SK-N-SH treated with all-trans-retinoic acid at 6 μM for 48 hours (cell line): ENCODE measurements around the gene CNOT9.
"Not testable (repeated sequence)": the region's sequence is repeated elsewhere in the genome, so short reads cannot be mapped to it uniquely, and the experiment has no call there.

Experiments
- ATAC-seq: fragments of 200-7000 bp; cut with Tn5 transposase; 3 replicates; pipeline ENCODE4 v1.9.1; 2020; ENCODE audit warnings: mild to moderate bottlenecking, moderate library complexity
- ARNTL ChIP-seq: fragments of 450-650 bp; formaldehyde crosslinking; IDR thresholded peaks from 2 replicates; pipeline ENCODE4 v1.5.0; 2020; ENCODE audit warnings: low read depth, mild to moderate bottlenecking, moderate library complexity, borderline replicate concordance
- BACH2 ChIP-seq: fragments of 250-450 bp; sonication (Bioruptor Pico); IDR thresholded peaks from 2 replicates; pipeline ENCODE4 v1.9.0; 2021; ENCODE audit warnings: mild to moderate bottlenecking, borderline replicate concordance
- CSDC2 ChIP-seq: fragments of 250-450 bp; sonication (Bioruptor Pico); IDR thresholded peaks from 2 replicates; pipeline ENCODE4 v1.5.0; 2020; ENCODE audit warnings: mild to moderate bottlenecking, moderate library complexity
- ESRRG ChIP-seq: fragments of 250-450 bp; sonication (Bioruptor Pico); IDR thresholded peaks from 2 replicates; pipeline ENCODE4 v1.6.1; 2021; ENCODE audit warnings: mild to moderate bottlenecking
- ISL1 ChIP-seq: fragments of 250-450 bp; sonication (Bioruptor Pico); IDR thresholded peaks from 2 replicates; pipeline ENCODE4 v2.1.2; 2022; ENCODE audit warnings: mild to moderate bottlenecking, moderate library complexity
- OSR1 ChIP-seq: fragments of 250-450 bp; sonication (Bioruptor Pico); IDR thresholded peaks from 2 replicates; pipeline ENCODE4 v1.8.0; 2022; ENCODE audit warnings: moderate library complexity, mild to moderate bottlenecking, inconsistent platforms
- PATZ1 ChIP-seq: fragments of 250-450 bp; sonication (Bioruptor Pico); IDR thresholded peaks from 2 replicates; pipeline ENCODE4 v1.8.0; 2020; ENCODE audit warnings: mild to moderate bottlenecking, moderate library complexity, borderline replicate concordance
- POU6F1 ChIP-seq: fragments of 250-450 bp; sonication (Bioruptor Pico); IDR thresholded peaks from 2 replicates; pipeline ENCODE4 v1.8.0; 2021; ENCODE audit warnings: low read depth, mild to moderate bottlenecking, moderate library complexity, borderline replicate concordance
- PPARA ChIP-seq: fragments of 250-450 bp; sonication (Bioruptor Pico); IDR thresholded peaks from 2 replicates; pipeline ENCODE4 v1.5.0; 2020; ENCODE audit warnings: mild to moderate bottlenecking, borderline replicate concordance
- RARB ChIP-seq: fragments of 250-450 bp; sonication (Bioruptor Pico); IDR thresholded peaks from 2 replicates; pipeline ENCODE4 v1.8.0; 2021; ENCODE audit warnings: mild to moderate bottlenecking, moderate library complexity
- SNAI2 ChIP-seq: fragments of 250-450 bp; sonication (Bioruptor Pico); IDR thresholded peaks from 2 replicates; pipeline ENCODE4 v1.5.0; 2020; ENCODE audit warnings: mild to moderate bottlenecking, moderate library complexity
- TCF4 ChIP-seq: fragments of 250-450 bp; sonication (Bioruptor Pico); IDR thresholded peaks from 2 replicates; pipeline ENCODE4 v1.8.0; 2021; ENCODE audit warnings: mild to moderate bottlenecking, moderate library complexity, borderline replicate concordance
- TOX ChIP-seq: fragments of 250-450 bp; sonication (Bioruptor Pico); IDR thresholded peaks from 2 replicates; pipeline ENCODE4 v1.8.0; 2021; ENCODE audit warnings: mild to moderate bottlenecking, moderate library complexity, borderline replicate concordance
- TSHZ2 ChIP-seq: fragments of 250-450 bp; sonication (Bioruptor Pico); IDR thresholded peaks from 2 replicates; pipeline ENCODE4 v1.5.0; 2020; ENCODE audit warnings: mild to moderate bottlenecking, moderate library complexity
- ZC3H10 ChIP-seq: fragments of 250-450 bp; sonication (Bioruptor Pico); IDR thresholded peaks from 2 replicates; pipeline ENCODE4 v1.5.1; 2021; ENCODE audit warnings: mild to moderate bottlenecking, moderate library complexity
- ZFP30 ChIP-seq: fragments of 450-650 bp; formaldehyde crosslinking; IDR thresholded peaks from 2 replicates; pipeline ENCODE4 v1.5.0; 2022; ENCODE audit warnings: mild to moderate bottlenecking, moderate library complexity
- ZNF565 ChIP-seq: fragments of 450-650 bp; formaldehyde crosslinking; conservative IDR thresholded peaks from 2 replicates; pipeline ENCODE4 v1.5.0; 2020; ENCODE audit warnings: low read depth, mild to moderate bottlenecking, moderate library complexity
- ZNF70 ChIP-seq: fragments of 450-650 bp; formaldehyde crosslinking; IDR thresholded peaks from 2 replicates; pipeline ENCODE4 v1.5.0; 2020; ENCODE audit warnings: mild to moderate bottlenecking, moderate library complexity
- ZNF8 ChIP-seq: fragments of 450-650 bp; formaldehyde crosslinking; IDR thresholded peaks from 2 replicates; pipeline ENCODE4 v1.5.0; 2020; ENCODE audit warnings: mild to moderate bottlenecking, moderate library complexity

CNOT9 gene

GRCh38 chr2:218540015-218540414, 28.6 kb upstream of the CNOT9 start:
- TF ChIP-seq ZNF70 (no peak), TOX (CRISPR knock-in tag) (no peak), ESRRG (CRISPR knock-in tag) (no peak), ZFP30 (CRISPR knock-in tag) (no peak), OSR1 (CRISPR knock-in tag) (no peak), ISL1 (CRISPR knock-in tag) (no peak)
- no peak for ATAC-seq

- no peak for ATAC-seq
Measured at GRCh38 chr2:218546012-218546411, 22.6 kb upstream of the CNOT9 start.

GRCh38 chr2:218547511-218547910, 21.1 kb upstream of the CNOT9 start:
- TF ChIP-seq TSHZ2 (CRISPR knock-in tag) (no peak), ISL1 (CRISPR knock-in tag) (no peak), PATZ1 (CRISPR knock-in tag) (no peak), ZNF8 (no peak), TCF4 (CRISPR knock-in tag) (no peak), BACH2 (CRISPR knock-in tag) (no peak)

More at GRCh38 chr2:218546012-218546411, 22.6 kb upstream of the CNOT9 start:
- TF ChIP-seq PATZ1 (CRISPR knock-in tag) = no peak
- TF ChIP-seq PPARA = no peak
- TF ChIP-seq ARNTL = no peak
- TF ChIP-seq, all 23 proteins: peak for 0

GRCh38 chr2:218547978-218548377, 20.7 kb upstream of the CNOT9 start:
- no peak for ATAC-seq
- TF ChIP-seq SNAI2 (no peak), BACH2 (CRISPR knock-in tag) (no peak), CSDC2 (CRISPR knock-in tag) (no peak), OSR1 (CRISPR knock-in tag) (no peak), POU6F1 (CRISPR knock-in tag) (no peak), TCF4 (CRISPR knock-in tag) (no peak), ARNTL (no peak), TOX (CRISPR knock-in tag) (no peak), ZNF565 (CRISPR knock-in tag) (no peak), RARB (no peak), ESRRG (CRISPR knock-in tag) (no peak), ZNF8 (no peak), ISL1 (CRISPR knock-in tag) (no peak), ZNF70 (no peak), TSHZ2 (CRISPR knock-in tag) (no peak), PPARA (no peak), ZC3H10 (CRISPR knock-in tag) (no peak), ZFP30 (CRISPR knock-in tag) (no peak)

More at GRCh38 chr2:218547511-218547910, 21.1 kb upstream of the CNOT9 start:
- no peak for ATAC-seq

GRCh38 chr2:218554225-218554624, 14.4 kb upstream of the CNOT9 start:
- not testable (repeated sequence) for ATAC-seq
